ENCODE measurements around the gene RAB7A.
"Not testable (repeated sequence)": the region's sequence is repeated elsewhere in the genome, so short reads cannot be mapped to it uniquely, and the experiment has no call there.

RAB7A gene

GRCh38 chr3:128714887-128715491 lies 11.0 kb upstream of the RAB7A start:
- Histone ChIP-seq H3K27me3 (ENCODE audit: control insufficient read depth in 1 of 2, insufficient read depth in 2 of 2, low read length in 2 of 2) (no peaks in the 10 kb centered on the region), H3K4me3 (ENCODE audit: low read length in 2 of 2) (no peak overlapping the region), H3K27ac (ENCODE audit: low read length) (no peak overlapping the region), H3K4me1 (ENCODE audit: control insufficient read depth, insufficient read depth, low read length) (no peaks in the 10 kb centered on the region), H3K36me3 (ENCODE audit: control insufficient read depth in 2 of 2, insufficient read depth in 2 of 2, low read length in 2 of 2) (no peaks in the 10 kb centered on the region), H3K9me3 (ENCODE audit: control insufficient read depth in 2 of 2, low read length in 2 of 2) (no peaks in the 10 kb centered on the region), H3K9ac (ENCODE audit: low read length in 2 of 2) (no peak overlapping the region)

GRCh38 chr3:128718892-128719291 lies 7.1 kb upstream of the RAB7A start:
- H3K36me3 ChIP-seq (ENCODE audit: control insufficient read depth in 2 of 2, insufficient read depth in 2 of 2, low read length in 2 of 2); H3K9me3 ChIP-seq (ENCODE audit: control insufficient read depth in 2 of 2, low read length in 2 of 2); H3K9ac ChIP-seq (ENCODE audit: low read length in 2 of 2); H3K27ac ChIP-seq (ENCODE audit: low read length); H3K27me3 ChIP-seq (ENCODE audit: control insufficient read depth in 1 of 2, insufficient read depth in 2 of 2, low read length in 2 of 2); H3K4me3 ChIP-seq (ENCODE audit: low read length in 2 of 2); H3K4me1 ChIP-seq (ENCODE audit: control insufficient read depth, insufficient read depth, low read length): not testable (repeated sequence)

- no peak overlapping the region for H3K9ac ChIP-seq (ENCODE audit: low read length in 2 of 2)
Observed at GRCh38 chr3:128720891-128721290, 5.1 kb upstream of the RAB7A start.

GRCh38 chr3:128723477-128723876 lies 2.5 kb upstream of the RAB7A start:
- H3K4me1 ChIP-seq (ENCODE audit: control insufficient read depth, insufficient read depth, low read length), result peaks cover 17% of the 10 kb centered on the region
- no peak overlapping the region for H3K9ac ChIP-seq (ENCODE audit: low read length in 2 of 2)
- H3K9me3 ChIP-seq (ENCODE audit: control insufficient read depth in 2 of 2, low read length in 2 of 2), result no peaks in the 10 kb centered on the region
- no peak overlapping the region for H3K4me3 ChIP-seq (ENCODE audit: low read length in 2 of 2)
- H3K27me3 ChIP-seq (ENCODE audit: control insufficient read depth in 1 of 2, insufficient read depth in 2 of 2, low read length in 2 of 2), result no peaks in the 10 kb centered on the region
- no peaks in the 10 kb centered on the region for H3K36me3 ChIP-seq (ENCODE audit: control insufficient read depth in 2 of 2, insufficient read depth in 2 of 2, low read length in 2 of 2)
- H3K27ac ChIP-seq (ENCODE audit: low read length), result no peak overlapping the region

More at GRCh38 chr3:128720891-128721290, 5.1 kb upstream of the RAB7A start:
- Histone ChIP-seq H3K27me3 (ENCODE audit: control insufficient read depth in 1 of 2, insufficient read depth in 2 of 2, low read length in 2 of 2) (no peaks in the 10 kb centered on the region), H3K4me3 (ENCODE audit: low read length in 2 of 2) (no peak overlapping the region), H3K27ac (ENCODE audit: low read length) (no peak overlapping the region), H3K36me3 (ENCODE audit: control insufficient read depth in 2 of 2, insufficient read depth in 2 of 2, low read length in 2 of 2) (no peaks in the 10 kb centered on the region), H3K4me1 (ENCODE audit: control insufficient read depth, insufficient read depth, low read length) (peaks cover 6% of the 10 kb centered on the region), H3K9me3 (ENCODE audit: control insufficient read depth in 2 of 2, low read length in 2 of 2) (no peaks in the 10 kb centered on the region)

- Histone ChIP-seq H3K36me3 (ENCODE audit: control insufficient read depth in 2 of 2, insufficient read depth in 2 of 2, low read length in 2 of 2) (no peaks in the 10 kb centered on the region), H3K9ac (ENCODE audit: low read length in 2 of 2) (peak overlapping the region in 1 of 2 donors; percentile 29), H3K9me3 (ENCODE audit: control insufficient read depth in 2 of 2, low read length in 2 of 2) (no peaks in the 10 kb centered on the region), H3K27ac (ENCODE audit: low read length) (peak overlapping the region; percentile 95), H3K27me3 (ENCODE audit: control insufficient read depth in 1 of 2, insufficient read depth in 2 of 2, low read length in 2 of 2) (no peaks in the 10 kb centered on the region), H3K4me3 (ENCODE audit: low read length in 2 of 2) (peak overlapping the region in 1 of 2 donors; percentile 97), H3K4me1 (ENCODE audit: control insufficient read depth, insufficient read depth, low read length) (peaks cover 27% of the 10 kb centered on the region)
Observed at GRCh38 chr3:128725547-128726022, 398 bp upstream of the RAB7A start.

- H3K27ac ChIP-seq (ENCODE audit: low read length), result peak overlapping the region; percentile 95
- H3K4me1 ChIP-seq (ENCODE audit: control insufficient read depth, insufficient read depth, low read length), result peaks cover 34% of the 10 kb centered on the region
- no peaks in the 10 kb centered on the region for H3K27me3 ChIP-seq (ENCODE audit: control insufficient read depth in 1 of 2, insufficient read depth in 2 of 2, low read length in 2 of 2)
- H3K9me3 ChIP-seq (ENCODE audit: control insufficient read depth in 2 of 2, low read length in 2 of 2), result no peaks in the 10 kb centered on the region
- H3K36me3 ChIP-seq (ENCODE audit: control insufficient read depth in 2 of 2, insufficient read depth in 2 of 2, low read length in 2 of 2), result no peaks in the 10 kb centered on the region
- peak overlapping the region; percentile 73 to 97 for H3K4me3 ChIP-seq (ENCODE audit: low read length in 2 of 2)
- peak overlapping the region; percentile 91 to 96 for H3K9ac ChIP-seq (ENCODE audit: low read length in 2 of 2)
Observed at GRCh38 chr3:128727059-128727458, 1.1 kb downstream of the RAB7A start.

- Histone ChIP-seq H3K4me3 (ENCODE audit: low read length in 2 of 2) (peak overlapping the region; percentile 73 to 97), H3K27me3 (ENCODE audit: control insufficient read depth in 1 of 2, insufficient read depth in 2 of 2, low read length in 2 of 2) (no peaks in the 10 kb centered on the region), H3K9ac (ENCODE audit: low read length in 2 of 2) (peak overlapping the region; percentile 91 to 96), H3K9me3 (ENCODE audit: control insufficient read depth in 2 of 2, low read length in 2 of 2) (no peaks in the 10 kb centered on the region), H3K4me1 (ENCODE audit: control insufficient read depth, insufficient read depth, low read length) (peaks cover 35% of the 10 kb centered on the region), H3K27ac (ENCODE audit: low read length) (no peak overlapping the region), H3K36me3 (ENCODE audit: control insufficient read depth in 2 of 2, insufficient read depth in 2 of 2, low read length in 2 of 2) (no peaks in the 10 kb centered on the region)
Observed at GRCh38 chr3:128727485-128727884, 1.5 kb downstream of the RAB7A start.

- Histone ChIP-seq H3K9me3 (ENCODE audit: control insufficient read depth in 2 of 2, low read length in 2 of 2) (no peaks in the 10 kb centered on the region), H3K4me3 (ENCODE audit: low read length in 2 of 2) (peak overlapping the region; percentile 73 to 97), H3K4me1 (ENCODE audit: control insufficient read depth, insufficient read depth, low read length) (peaks cover 40% of the 10 kb centered on the region), H3K27me3 (ENCODE audit: control insufficient read depth in 1 of 2, insufficient read depth in 2 of 2, low read length in 2 of 2) (no peaks in the 10 kb centered on the region), H3K27ac (ENCODE audit: low read length) (no peak overlapping the region), H3K9ac (ENCODE audit: low read length in 2 of 2) (no peak overlapping the region), H3K36me3 (ENCODE audit: control insufficient read depth in 2 of 2, insufficient read depth in 2 of 2, low read length in 2 of 2) (no peaks in the 10 kb centered on the region)
Observed at GRCh38 chr3:128727996-128728395, 2.0 kb downstream of the RAB7A start.

GRCh38 chr3:128728521-128728920 lies 2.5 kb downstream of the RAB7A start:
- peaks cover 41% of the 10 kb centered on the region for H3K4me1 ChIP-seq (ENCODE audit: control insufficient read depth, insufficient read depth, low read length)
- H3K9ac ChIP-seq (ENCODE audit: low read length in 2 of 2); H3K27ac ChIP-seq (ENCODE audit: low read length); H3K9me3 ChIP-seq (ENCODE audit: control insufficient read depth in 2 of 2, low read length in 2 of 2); H3K27me3 ChIP-seq (ENCODE audit: control insufficient read depth in 1 of 2, insufficient read depth in 2 of 2, low read length in 2 of 2); H3K36me3 ChIP-seq (ENCODE audit: control insufficient read depth in 2 of 2, insufficient read depth in 2 of 2, low read length in 2 of 2): not testable (repeated sequence)
- peak overlapping the region in 1 of 2 donors; percentile 44 for H3K4me3 ChIP-seq (ENCODE audit: low read length in 2 of 2)

- H3K9me3 ChIP-seq (ENCODE audit: control insufficient read depth in 2 of 2, low read length in 2 of 2), result no peaks in the 10 kb centered on the region
- peaks cover 38% of the 10 kb centered on the region for H3K4me1 ChIP-seq (ENCODE audit: control insufficient read depth, insufficient read depth, low read length)
- H3K36me3 ChIP-seq (ENCODE audit: control insufficient read depth in 2 of 2, insufficient read depth in 2 of 2, low read length in 2 of 2), result no peaks in the 10 kb centered on the region
- no peak overlapping the region for H3K4me3 ChIP-seq (ENCODE audit: low read length in 2 of 2)
- H3K27ac ChIP-seq (ENCODE audit: low read length), result no peak overlapping the region
- no peak overlapping the region for H3K9ac ChIP-seq (ENCODE audit: low read length in 2 of 2)
- H3K27me3 ChIP-seq (ENCODE audit: control insufficient read depth in 1 of 2, insufficient read depth in 2 of 2, low read length in 2 of 2), result no peaks in the 10 kb centered on the region
Observed at GRCh38 chr3:128730471-128730870, 4.5 kb downstream of the RAB7A start.

GRCh38 chr3:128734523-128735189 lies 8.7 kb downstream of the RAB7A start:
- H3K4me3 ChIP-seq (ENCODE audit: low read length in 2 of 2), result no peak overlapping the region

More at GRCh38 chr3:128734523-128735189, 8.7 kb downstream of the RAB7A start:
- Histone ChIP-seq H3K4me1 (ENCODE audit: control insufficient read depth, insufficient read depth, low read length) (peaks cover 15% of the 10 kb centered on the region), H3K27ac (ENCODE audit: low read length) (no peak overlapping the region), H3K27me3 (ENCODE audit: control insufficient read depth in 1 of 2, insufficient read depth in 2 of 2, low read length in 2 of 2) (no peaks in the 10 kb centered on the region), H3K36me3 (ENCODE audit: control insufficient read depth in 2 of 2, insufficient read depth in 2 of 2, low read length in 2 of 2) (no peaks in the 10 kb centered on the region), H3K9me3 (ENCODE audit: control insufficient read depth in 2 of 2, low read length in 2 of 2) (no peaks in the 10 kb centered on the region), H3K9ac (ENCODE audit: low read length in 2 of 2) (no peak overlapping the region)

All from stomach smooth muscle (tissue), 2 donors.